Hepatocyte (in vitro differentiated cells): Measurements from ENCODE around the gene COL5A1.

Experiments
- EZH2 ChIP-seq: fragments of 200-600 bp; sonication (generic); IDR thresholded peaks from 2 replicates; pipeline ENCODE4 v1.6.1; 2016; ENCODE audit warnings: antibody characterized with exemption, mild to moderate bottlenecking, borderline replicate concordance
- EZH2phosphoT487 ChIP-seq: fragments of 200-600 bp; sonication (generic); IDR thresholded peaks from one replicate; pipeline ENCODE4 v1.6.1; 2018; ENCODE audit warnings: antibody characterized with exemption, mild to moderate bottlenecking, low read depth, moderate library complexity; ENCODE audit not compliant: unreplicated experiment, severe bottlenecking
- TF ChIP-seq, protein P1 (sequence below): fragments of 200-600 bp; sonication (generic); IDR thresholded peaks from 2 replicates; pipeline ENCODE4 v1.5.1; 2016; ENCODE audit warnings: antibody characterized with exemption, mild to moderate bottlenecking; ENCODE audit not compliant: poor library complexity

DNA sequence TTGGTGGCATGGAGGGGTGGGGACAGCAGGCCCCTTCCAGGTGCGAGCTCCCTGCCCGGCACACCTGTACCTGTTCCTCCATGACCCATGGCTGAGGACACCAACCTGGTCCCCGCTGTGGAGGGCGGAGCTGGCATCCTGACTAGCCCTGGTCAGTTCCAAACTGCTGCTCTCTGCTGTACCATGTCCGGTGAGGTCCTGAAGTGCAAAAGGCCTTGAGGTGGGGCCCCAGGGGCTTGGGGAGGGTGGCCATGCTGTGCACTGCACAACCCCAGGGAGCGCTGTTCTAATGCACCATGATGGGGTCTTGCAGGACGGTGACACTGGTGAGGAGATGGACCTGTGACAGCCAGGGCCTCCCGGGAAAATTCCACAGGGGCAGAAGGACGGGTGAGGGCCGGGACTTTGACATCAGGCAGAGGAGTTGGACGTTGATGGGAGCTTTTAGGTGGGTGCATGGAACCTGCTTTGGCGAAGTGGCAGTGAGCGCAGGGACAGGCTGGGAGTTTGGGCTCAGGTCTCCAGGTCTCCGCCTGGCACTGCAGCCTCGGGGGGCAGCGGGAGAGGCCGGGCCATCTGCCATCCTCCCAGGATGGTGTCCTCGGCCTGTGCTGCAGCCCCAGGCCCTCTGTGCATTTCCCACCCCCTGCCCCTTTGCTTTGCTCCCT lies 38.9 kb downstream of the COL5A1 start:
- TF ChIP-seq EZH2 = no peak
- TF ChIP-seq, protein P1, sequence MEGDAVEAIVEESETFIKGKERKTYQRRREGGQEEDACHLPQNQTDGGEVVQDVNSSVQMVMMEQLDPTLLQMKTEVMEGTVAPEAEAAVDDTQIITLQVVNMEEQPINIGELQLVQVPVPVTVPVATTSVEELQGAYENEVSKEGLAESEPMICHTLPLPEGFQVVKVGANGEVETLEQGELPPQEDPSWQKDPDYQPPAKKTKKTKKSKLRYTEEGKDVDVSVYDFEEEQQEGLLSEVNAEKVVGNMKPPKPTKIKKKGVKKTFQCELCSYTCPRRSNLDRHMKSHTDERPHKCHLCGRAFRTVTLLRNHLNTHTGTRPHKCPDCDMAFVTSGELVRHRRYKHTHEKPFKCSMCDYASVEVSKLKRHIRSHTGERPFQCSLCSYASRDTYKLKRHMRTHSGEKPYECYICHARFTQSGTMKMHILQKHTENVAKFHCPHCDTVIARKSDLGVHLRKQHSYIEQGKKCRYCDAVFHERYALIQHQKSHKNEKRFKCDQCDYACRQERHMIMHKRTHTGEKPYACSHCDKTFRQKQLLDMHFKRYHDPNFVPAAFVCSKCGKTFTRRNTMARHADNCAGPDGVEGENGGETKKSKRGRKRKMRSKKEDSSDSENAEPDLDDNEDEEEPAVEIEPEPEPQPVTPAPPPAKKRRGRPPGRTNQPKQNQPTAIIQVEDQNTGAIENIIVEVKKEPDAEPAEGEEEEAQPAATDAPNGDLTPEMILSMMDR = no peak
- no peak for TF ChIP-seq EZH2phosphoT487
